Esophagus muscularis mucosa (tissue), 3 donors: ENCODE results near the gene TATDN2.

ENCODE experiments used
- CTCF ChIP-seq, 3 experiments: fragments of 200-600 bp in 2 of 3; fragments of 450-650 bp in 1 of 3; sonication (generic) in 2 of 3; IDR thresholded peaks; one replicate each; pipeline ENCODE4 v1.5.1; 2017 to 2019; ENCODE audit warnings: antibody characterized with exemption in 3 of 3, mild to moderate bottlenecking in 2 of 3, moderate library complexity in 1 of 3
- POLR2A ChIP-seq: fragments of 450-650 bp; IDR thresholded peaks from one replicate; pipeline ENCODE4 v1.6.1; 2017; ENCODE audit warnings: antibody characterized with exemption, moderate library complexity, mild to moderate bottlenecking, low read depth
- POLR2AphosphoS5 ChIP-seq, 2 donors: sonication (generic); formaldehyde crosslinking; IDR thresholded peaks; one replicate each; pipeline ENCODE4 v1.6.1; 2017; ENCODE audit warnings: antibody characterized with exemption in 2 of 2

GRCh38 chr3:10280177-10280529 is 31.9 kb downstream of the TATDN2 start:
- TF ChIP-seq CTCF (IDR thresholded peaks at IDR 0.05) (no peak), POLR2AphosphoS5 (IDR thresholded peaks at IDR 0.05) (no peak), POLR2A (no peak)
